GM18517 (cell line): ENCODE data around the gene DIP2C.

Experiments
- ATAC-seq: cut with Tn5 transposase; IDR thresholded peaks from one replicate; pipeline ENCODE4 v1.9.1; 2021; ENCODE audit warnings: mild to moderate bottlenecking, moderate library complexity; ENCODE audit not compliant: unreplicated experiment

DIP2C gene

DNA sequence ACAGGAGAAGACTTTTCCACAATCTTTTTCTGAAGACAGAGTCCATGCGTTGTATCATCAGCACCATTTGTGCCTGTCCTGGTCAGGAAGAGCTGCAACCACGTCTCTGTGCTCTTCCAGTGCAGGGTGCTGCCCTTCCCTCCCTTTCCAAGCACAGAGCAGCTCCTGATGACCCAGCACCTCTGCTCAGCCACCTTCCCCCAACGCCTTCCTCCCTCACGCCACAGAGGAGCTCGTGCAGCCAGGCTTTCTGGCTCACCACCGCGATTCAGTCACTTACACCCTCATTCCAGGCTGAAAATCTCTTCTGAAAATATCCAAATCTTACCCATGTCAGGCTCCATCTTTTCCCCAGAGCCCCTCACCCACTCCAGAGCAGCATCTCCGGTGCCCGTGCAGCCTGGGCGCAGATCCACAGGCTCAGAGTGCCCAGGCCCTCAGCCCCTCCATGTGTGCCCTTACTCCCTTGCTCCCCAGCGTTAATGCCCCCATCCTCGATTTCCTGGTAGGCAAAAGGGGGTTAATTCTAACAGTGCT lies 181.5 kb downstream of the DIP2C start:
- no peak for ATAC-seq

DNA sequence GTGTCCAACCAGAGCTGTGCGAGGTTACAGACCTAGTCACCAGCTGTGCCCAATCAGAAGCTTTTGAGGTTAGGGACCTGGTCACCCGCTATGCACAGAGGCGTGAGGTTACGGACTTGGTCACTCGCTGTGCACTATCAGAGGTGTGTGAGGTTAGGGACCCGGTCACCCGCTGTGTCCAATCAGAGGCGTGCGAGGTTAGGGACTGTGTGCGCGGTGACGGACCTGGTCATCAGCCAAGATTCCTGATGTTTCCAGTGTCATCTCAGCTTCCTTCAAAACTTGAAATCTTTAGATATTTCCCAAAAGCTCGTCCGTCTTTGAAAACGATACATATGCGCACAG lies 182.1 kb downstream of the DIP2C start:
- ATAC-seq, result no peak

DNA sequence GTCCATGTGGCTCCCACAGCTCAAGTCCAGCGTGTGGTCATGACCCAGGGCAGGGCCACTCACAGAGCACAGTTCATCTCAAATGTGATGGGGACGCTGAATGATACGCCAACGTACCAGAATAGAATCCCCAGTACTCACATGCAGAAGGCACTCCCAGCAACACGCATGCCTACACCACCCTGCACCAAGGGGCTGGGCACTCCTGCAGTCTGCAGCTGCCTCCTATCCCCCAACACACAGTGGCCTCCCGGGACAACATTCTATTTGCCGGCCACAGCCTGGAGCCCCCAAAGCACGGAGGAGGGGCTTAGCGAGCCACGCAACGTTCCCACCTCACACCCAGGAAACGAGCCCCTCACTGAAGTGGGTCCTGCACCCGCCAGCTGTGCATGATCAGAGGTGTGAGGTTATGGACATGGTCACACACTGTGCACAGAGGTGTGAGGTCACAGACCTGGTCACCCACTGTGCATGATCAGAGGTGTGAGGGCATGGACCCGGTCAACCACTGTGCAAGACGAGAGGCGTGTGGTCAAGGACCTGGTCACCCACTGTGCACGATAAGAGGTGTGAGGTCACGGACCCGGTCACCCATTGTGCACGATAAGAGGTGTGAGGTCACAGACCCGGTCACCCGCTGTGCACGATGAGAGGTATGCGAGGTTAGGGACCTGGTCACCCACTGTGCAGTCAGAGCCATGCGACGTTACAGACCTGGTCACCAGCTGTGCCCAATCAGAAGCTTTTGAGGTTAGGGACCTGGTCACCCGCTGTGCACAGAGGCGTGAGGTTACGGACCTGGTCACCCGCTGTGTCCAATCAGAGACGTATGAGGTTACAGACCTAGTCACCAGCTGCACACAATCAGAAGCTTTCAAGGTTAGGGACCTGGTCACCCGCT lies 182.8 kb downstream of the DIP2C start:
- ATAC-seq, result no peak

GRCh38 chr10:505419-505818 lies 184.0 kb downstream of the DIP2C start:
- ATAC-seq, result no peak

GRCh38 chr10:504806-505205 lies 184.7 kb downstream of the DIP2C start:
- ATAC-seq, result no peak

DNA sequence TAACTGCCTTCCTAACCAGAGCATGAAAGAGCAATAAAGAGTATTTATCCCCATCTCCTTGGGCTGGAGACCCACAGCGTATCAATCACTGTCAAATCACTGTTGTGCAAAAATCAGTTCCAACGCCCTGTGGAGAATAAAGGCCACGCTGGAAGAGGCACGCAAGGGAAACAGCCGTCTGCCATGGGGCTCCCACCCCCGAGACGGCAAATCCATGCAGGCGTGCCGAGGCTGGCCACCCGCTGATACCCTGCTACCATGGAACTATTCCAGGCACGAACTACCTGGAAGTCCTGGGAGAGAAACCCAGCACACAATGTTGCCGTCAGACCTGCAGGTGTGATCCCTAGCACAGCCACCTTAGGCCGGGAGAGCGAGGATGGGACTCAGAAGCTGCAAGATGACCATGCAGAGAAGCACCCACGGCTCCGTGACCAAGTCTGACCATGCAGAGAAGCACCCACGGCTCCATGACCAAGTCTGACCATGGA lies 185.3 kb downstream of the DIP2C start:
- no peak for ATAC-seq

DNA sequence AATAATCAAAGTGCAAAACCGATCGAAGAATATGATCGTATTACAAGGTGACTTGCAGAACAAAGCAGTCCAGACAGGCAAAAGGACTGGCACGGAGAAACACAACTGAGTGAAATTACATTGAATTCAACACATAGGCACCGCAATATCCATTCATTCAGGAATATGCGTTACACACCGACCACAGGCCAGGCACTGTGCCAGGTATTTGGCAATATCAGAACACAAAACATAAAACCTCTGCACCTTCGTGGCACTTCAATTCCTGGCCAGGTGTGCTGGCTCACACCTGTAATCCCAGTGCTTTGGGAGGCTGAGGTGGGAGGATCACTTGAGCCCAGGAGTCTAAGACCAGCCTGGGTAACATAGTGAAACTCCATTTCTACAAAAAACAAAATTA lies 187.9 kb downstream of the DIP2C start:
- ATAC-seq, result no peak

DNA sequence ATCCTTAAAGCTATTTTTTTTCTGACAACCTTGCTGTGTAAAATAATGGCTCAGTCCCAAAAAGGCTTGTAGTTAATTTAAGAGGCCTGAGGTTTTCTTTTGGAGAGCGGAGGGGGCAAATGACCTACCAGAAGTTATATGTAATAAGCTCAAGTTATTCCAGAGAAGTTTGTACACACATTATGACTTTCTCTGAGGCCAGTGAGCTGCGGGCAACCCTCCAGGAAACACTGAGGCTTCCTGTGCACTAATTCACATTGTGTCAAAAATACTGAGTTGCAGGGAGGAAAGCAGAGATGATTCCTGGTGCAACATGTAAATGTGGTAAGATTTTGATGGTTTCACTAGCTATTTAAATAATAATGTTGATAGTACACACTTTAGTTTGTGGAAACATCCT lies 188.6 kb downstream of the DIP2C start:
- ATAC-seq, result no peak

DNA sequence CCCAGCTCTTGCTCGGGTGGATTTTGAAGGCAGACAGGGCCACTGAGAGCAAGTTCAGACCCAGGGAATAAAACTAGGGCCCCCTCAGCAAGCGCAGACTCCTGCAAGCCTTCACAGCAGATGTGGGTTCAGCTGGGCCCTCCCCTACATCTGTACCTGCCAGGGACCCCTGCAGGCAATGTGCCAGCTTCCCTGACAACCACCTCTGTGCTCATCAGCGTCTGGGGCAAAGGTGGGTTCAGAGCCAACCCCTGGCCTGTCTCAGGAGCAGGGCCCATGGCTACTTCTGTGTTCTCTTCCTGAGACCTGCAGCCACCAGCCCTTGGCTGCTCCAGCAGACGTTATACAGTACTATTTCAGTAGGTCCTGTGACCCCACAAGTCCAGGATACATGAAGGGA lies 189.5 kb downstream of the DIP2C start:
- no peak for ATAC-seq

GRCh38 chr10:498760-499435 lies 190.6 kb downstream of the DIP2C start:
- no peak for ATAC-seq

GRCh38 chr10:497898-498451 lies 191.5 kb downstream of the DIP2C start:
- no peak for ATAC-seq

- no peak for ATAC-seq
Observed at GRCh38 chr10:497289-497688, 192.2 kb downstream of the DIP2C start.

GRCh38 chr10:494556-494955 lies 194.9 kb downstream of the DIP2C start:
- ATAC-seq, result no peak

GRCh38 chr10:494149-494542 lies 195.3 kb downstream of the DIP2C start:
- ATAC-seq, result no peak

DNA sequence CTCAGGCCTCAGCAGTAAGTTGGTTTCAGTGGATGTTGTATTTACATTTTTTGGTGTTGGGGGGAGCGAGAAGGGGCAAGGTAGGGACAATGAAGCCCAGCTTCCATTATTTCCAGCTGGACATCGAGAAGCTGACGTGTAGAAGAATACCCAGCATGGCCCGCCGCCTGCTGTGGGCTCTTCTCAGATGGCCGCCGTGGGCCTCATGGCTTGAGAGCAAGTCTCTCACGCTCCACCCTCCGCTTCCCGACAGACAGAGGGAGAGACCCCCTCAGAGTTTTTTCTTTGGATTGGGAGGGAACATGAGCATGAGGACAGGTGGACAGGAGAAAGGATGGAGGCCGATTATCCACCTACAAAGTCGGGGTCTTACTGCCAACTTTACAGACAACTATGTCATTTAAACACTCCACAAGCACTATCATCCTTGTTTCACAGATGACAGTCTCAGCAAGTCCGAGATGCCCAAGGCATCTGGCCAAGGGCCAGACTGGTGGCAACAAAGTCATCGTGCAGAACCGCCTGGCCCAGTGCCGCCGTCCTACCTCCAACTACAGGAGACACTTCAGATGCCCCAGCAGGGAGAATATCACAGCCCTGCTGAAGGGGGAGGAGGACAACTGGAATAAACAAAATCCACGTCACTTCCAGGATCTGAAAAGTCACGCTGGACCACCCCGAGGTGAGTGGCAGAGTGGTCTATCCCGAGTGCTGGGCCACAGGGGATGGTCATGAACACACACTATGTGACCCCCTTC lies 195.9 kb downstream of the DIP2C start:
- no peak for ATAC-seq

GRCh38 chr10:492836-493235 lies 196.6 kb downstream of the DIP2C start:
- ATAC-seq, result no peak

DNA sequence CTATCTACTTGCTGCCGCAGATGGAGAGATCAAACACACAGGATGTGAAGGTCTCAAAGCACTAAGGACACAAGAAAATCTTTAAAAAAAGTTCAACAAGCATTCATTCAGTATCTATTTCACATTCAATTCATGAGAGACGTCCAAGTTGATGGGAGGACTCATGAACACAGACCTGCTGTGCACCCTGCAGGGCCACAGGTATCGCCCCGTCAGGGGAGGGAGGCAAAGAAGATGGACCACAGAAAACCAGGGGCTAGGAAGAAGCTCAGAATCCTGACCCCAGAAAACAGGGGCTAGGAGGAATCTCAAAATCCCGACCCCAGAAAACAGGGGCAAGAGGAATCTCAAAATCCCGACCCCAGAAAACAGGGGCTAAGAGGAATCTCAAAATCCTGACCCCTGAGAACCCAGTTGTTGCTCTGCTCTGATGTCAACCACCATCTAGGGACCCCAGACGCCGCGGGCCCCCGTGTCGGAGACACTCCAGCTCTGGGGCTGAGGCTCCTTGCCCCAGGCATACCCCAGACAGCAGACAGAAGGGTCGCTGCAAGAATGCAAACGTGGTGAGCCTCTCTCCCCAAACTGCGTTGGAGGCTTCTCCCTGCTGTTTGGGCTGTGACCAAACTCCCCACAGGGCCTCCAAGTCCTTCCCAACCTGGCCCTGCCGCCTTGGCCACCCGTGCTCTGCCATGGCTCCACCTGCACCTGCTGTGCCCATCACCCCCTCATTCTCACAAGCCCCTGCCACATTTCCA lies 197.6 kb downstream of the DIP2C start:
- ATAC-seq, result no peak

- ATAC-seq, result no peak
Observed at GRCh38 chr10:490891-491571, 198.4 kb downstream of the DIP2C start.

GRCh38 chr10:490256-490655 lies 199.2 kb downstream of the DIP2C start:
- ATAC-seq, result no peak

DNA sequence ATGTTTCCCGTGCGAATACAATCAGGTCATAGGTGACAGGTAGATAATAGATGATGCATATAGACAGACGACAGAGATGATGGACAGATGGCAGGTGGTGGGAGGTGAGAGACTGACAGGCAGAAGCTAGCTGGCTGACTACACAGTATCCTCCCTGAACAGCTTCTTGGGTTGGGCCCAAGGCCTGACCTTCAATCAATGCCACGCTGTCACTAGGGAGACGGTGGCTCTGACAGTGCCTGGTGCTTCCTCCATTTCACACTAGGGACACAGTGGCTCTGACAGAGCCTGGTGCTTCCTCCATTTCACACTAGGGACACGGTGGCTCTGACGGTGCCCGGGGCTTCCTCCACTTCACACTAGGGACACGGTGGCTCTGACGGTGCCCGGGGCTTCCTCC lies 200.1 kb downstream of the DIP2C start:
- no peak for ATAC-seq
